Measurements from ENCODE around the gene CPEB3.

CPEB3 gene

GRCh38 chr10:92213049-92213448 lies 77.8 kb downstream of the CPEB3 start:
- no peak for DNase-seq (ENCODE audit: low read depth, low spot score)

- no peak for DNase-seq (ENCODE audit: low read depth, low spot score)
Measured at GRCh38 chr10:92208736-92209135, 82.1 kb downstream of the CPEB3 start.

GRCh38 chr10:92208157-92208720 lies 82.6 kb downstream of the CPEB3 start:
- no peak for DNase-seq (ENCODE audit: low read depth, low spot score)

GRCh38 chr10:92207061-92207460 lies 83.8 kb downstream of the CPEB3 start:
- DNase-seq (ENCODE audit: low read depth, low spot score): no peak

- DNase-seq (ENCODE audit: low read depth, low spot score): no peak
Measured at GRCh38 chr10:92203919-92204623, 86.8 kb downstream of the CPEB3 start.

- no peak for DNase-seq (ENCODE audit: low read depth, low spot score)
Measured at GRCh38 chr10:92202536-92202935, 88.3 kb downstream of the CPEB3 start.

- DNase-seq (ENCODE audit: low read depth, low spot score): no peak
Measured at GRCh38 chr10:92200564-92200963, 90.3 kb downstream of the CPEB3 start.

- DNase-seq (ENCODE audit: low read depth, low spot score): no peak
Measured at GRCh38 chr10:92187101-92187500, 103.8 kb downstream of the CPEB3 start.

- DNase-seq (ENCODE audit: low read depth, low spot score): no peak
Measured at GRCh38 chr10:92184977-92185376, 105.9 kb downstream of the CPEB3 start.

- DNase-seq (ENCODE audit: low read depth, low spot score): no peak
Measured at GRCh38 chr10:92183199-92183598, 107.7 kb downstream of the CPEB3 start.

GRCh38 chr10:92181575-92181974 lies 109.3 kb downstream of the CPEB3 start:
- DNase-seq (ENCODE audit: low read depth, low spot score): peak; percentile 8

GRCh38 chr10:92180399-92180798 lies 110.5 kb downstream of the CPEB3 start:
- DNase-seq (ENCODE audit: low read depth, low spot score): no peak

GRCh38 chr10:92177546-92177945 lies 113.3 kb downstream of the CPEB3 start:
- DNase-seq (ENCODE audit: low read depth, low spot score): no peak

- DNase-seq (ENCODE audit: low read depth, low spot score): no peak
Measured at GRCh38 chr10:92175164-92175563, 115.7 kb downstream of the CPEB3 start.

GRCh38 chr10:92173996-92174395 lies 116.9 kb downstream of the CPEB3 start:
- no peak for DNase-seq (ENCODE audit: low read depth, low spot score)

- DNase-seq (ENCODE audit: low read depth, low spot score): no peak
Measured at GRCh38 chr10:92164036-92164696, 126.7 kb downstream of the CPEB3 start.

- DNase-seq (ENCODE audit: low read depth, low spot score): no peak
Measured at GRCh38 chr10:92162541-92162940, 128.3 kb downstream of the CPEB3 start.

GRCh38 chr10:92156874-92157773 lies 133.8 kb downstream of the CPEB3 start:
- no peak for DNase-seq (ENCODE audit: low read depth, low spot score)

- no peak for DNase-seq (ENCODE audit: low read depth, low spot score)
Measured at GRCh38 chr10:92150823-92151222, 140.1 kb downstream of the CPEB3 start.

- no peak for DNase-seq (ENCODE audit: low read depth, low spot score)
Measured at GRCh38 chr10:92149261-92149660, 141.6 kb downstream of the CPEB3 start.

GRCh38 chr10:92146781-92147180 lies 144.1 kb downstream of the CPEB3 start:
- no peak for DNase-seq (ENCODE audit: low read depth, low spot score)

GRCh38 chr10:92146107-92146506 lies 144.8 kb downstream of the CPEB3 start:
- DNase-seq (ENCODE audit: low read depth, low spot score): no peak

Data from brain pericyte (primary cell).